ENCODE data around the gene NEDD8.

DNA sequence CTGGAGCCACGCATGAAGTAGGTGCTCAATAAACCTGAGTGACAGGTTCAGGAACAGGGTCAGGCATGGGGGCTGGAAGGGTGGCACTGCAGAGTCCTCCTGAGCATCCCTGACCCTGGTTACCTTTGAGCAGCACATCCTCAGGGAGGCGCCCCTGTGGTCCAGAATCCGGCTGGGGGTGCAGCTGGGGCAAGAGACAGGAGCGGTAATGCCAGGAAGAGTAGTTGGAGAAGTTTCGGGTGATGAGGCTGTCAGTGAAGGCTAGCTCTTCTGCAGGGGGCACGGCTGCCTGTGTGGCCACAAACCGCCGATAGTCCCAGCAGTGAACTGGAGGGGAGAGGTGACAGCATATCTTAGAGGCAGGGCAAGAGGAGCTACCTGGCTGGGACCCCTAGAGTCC is 37.2 kb upstream of the NEDD8 start:
- TF ChIP-seq TAF1 (IDR thresholded peaks at IDR 0.05; ENCODE audit: borderline replicate concordance, insufficient read depth, low read length) (no peak), POLR2AphosphoS5 (IDR thresholded peaks at IDR 0.05; ENCODE audit: low read depth, low read length) (no peak), SIN3A (IDR thresholded peaks at IDR 0.05; ENCODE audit: borderline replicate concordance, insufficient read depth, low read length) (no peak)
- TF ChIP-seq, protein P1, sequence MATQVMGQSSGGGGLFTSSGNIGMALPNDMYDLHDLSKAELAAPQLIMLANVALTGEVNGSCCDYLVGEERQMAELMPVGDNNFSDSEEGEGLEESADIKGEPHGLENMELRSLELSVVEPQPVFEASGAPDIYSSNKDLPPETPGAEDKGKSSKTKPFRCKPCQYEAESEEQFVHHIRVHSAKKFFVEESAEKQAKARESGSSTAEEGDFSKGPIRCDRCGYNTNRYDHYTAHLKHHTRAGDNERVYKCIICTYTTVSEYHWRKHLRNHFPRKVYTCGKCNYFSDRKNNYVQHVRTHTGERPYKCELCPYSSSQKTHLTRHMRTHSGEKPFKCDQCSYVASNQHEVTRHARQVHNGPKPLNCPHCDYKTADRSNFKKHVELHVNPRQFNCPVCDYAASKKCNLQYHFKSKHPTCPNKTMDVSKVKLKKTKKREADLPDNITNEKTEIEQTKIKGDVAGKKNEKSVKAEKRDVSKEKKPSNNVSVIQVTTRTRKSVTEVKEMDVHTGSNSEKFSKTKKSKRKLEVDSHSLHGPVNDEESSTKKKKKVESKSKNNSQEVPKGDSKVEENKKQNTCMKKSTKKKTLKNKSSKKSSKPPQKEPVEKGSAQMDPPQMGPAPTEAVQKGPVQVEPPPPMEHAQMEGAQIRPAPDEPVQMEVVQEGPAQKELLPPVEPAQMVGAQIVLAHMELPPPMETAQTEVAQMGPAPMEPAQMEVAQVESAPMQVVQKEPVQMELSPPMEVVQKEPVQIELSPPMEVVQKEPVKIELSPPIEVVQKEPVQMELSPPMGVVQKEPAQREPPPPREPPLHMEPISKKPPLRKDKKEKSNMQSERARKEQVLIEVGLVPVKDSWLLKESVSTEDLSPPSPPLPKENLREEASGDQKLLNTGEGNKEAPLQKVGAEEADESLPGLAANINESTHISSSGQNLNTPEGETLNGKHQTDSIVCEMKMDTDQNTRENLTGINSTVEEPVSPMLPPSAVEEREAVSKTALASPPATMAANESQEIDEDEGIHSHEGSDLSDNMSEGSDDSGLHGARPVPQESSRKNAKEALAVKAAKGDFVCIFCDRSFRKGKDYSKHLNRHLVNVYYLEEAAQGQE (IDR thresholded peaks at IDR 0.05; ENCODE audit: insufficient read depth in 1 of 2, low read depth in 2 of 2, low read length in 2 of 2) = no peak

Data from PFSK-1 (cell line).